Thoracic aorta (tissue), 2 donors: ENCODE results near the gene HSPA12A. TPM values are rescaled to one million over a fixed set of nuclear protein-coding genes. Genes with fewer than 3 reads are reported as not detected.

Source experiments
- ATAC-seq: fragments of 150-250 bp; one replicate; pipeline ENCODE4 v1.8.0; 2017; ENCODE audit warnings: low read depth; ENCODE audit not compliant: insufficient number of reproducible peaks, low FRiP score
- DNase-seq: peaks from one replicate; pipeline ENCODE4 v3.0.0-alpha.2; 2020; ENCODE audit warnings: low spot score
- H3K27ac ChIP-seq, 2 donors: fragments of 200-600 bp; sonication (generic); 1 replicate in 1 of 2; 2 replicates in 1 of 2; pipeline ENCODE4 v1.5.1; 2016; ENCODE audit warnings: mild to moderate bottlenecking in 2 of 2, moderate library complexity in 2 of 2
- H3K27me3 ChIP-seq: fragments of 200-600 bp; sonication (generic); replicated peaks from 2 replicates; pipeline ENCODE4 v1.6.0; 2016; ENCODE audit warnings: mild to moderate bottlenecking; ENCODE audit not compliant: insufficient read depth
- H3K36me3 ChIP-seq: fragments of 200-600 bp; sonication (generic); one replicate; pipeline ENCODE4 v1.5.1; 2016
- H3K4me1 ChIP-seq, 2 donors: fragments of 200-600 bp; sonication (generic); 1 replicate in 1 of 2; 2 replicates in 1 of 2; pipeline versions ENCODE4 v1.5.1 to v1.6.0; 2016; ENCODE audit warnings: low read depth in 2 of 2, mild to moderate bottlenecking in 1 of 2; ENCODE audit not compliant: control insufficient read depth in 1 of 2
- H3K4me3 ChIP-seq: fragments of 200-600 bp; sonication (generic); 2 replicates; pipeline ENCODE4 v1.5.1; 2016; ENCODE audit warnings: mild to moderate bottlenecking
- H3K9me3 ChIP-seq: fragments of 200-600 bp; sonication (generic); 2 replicates; pipeline ENCODE4 v1.5.1; 2016
- CTCF ChIP-seq: fragments of 200-600 bp; sonication (generic); IDR thresholded peaks from one replicate; pipeline ENCODE4 v1.5.1; 2019; ENCODE audit warnings: antibody characterized with exemption
- total RNA-seq, 2 donors: library from RNA; depleted of rRNA; stranded (reverse); fragments of >200 nt; gene quantifications; one replicate each; pipeline versions ENCODE4 v1.1.0 to v1.2.3, GENCODE V29; 2016

HSPA12A gene
- 10 to 100 TPM; 10.2 to 13.6 TPM for total RNA-seq

- H3K9me3 ChIP-seq = no peaks in the 10 kb centered on the region
- H3K27me3 ChIP-seq = no peaks in the 10 kb centered on the region
- H3K4me1 ChIP-seq = peaks cover 0 to 7% of the 10 kb centered on the region in 2 donors
- H3K4me3 ChIP-seq = peak within 1 kb of the TSS; percentile 88
- DNase-seq (peak; percentile 63), ATAC-seq (peak; percentile 88)
- peak within 1 kb of the TSS; percentile 95 to 96 for H3K27ac ChIP-seq
- H3K36me3 ChIP-seq = no peaks in the 10 kb centered on the region
- peak; percentile 41 for TF ChIP-seq CTCF
These were observed at the start of gene HSPA12A for GRCh38 chr10:116742367-116743265. Gene HSPA12A (minus strand): TSS chr10:116742566. CDS start chr10:116742469, 97 bp downstream.

GRCh38 chr10:116791241-116791640 is 48.9 kb upstream of the HSPA12A start:
- no peaks in the 10 kb centered on the region for H3K9me3 ChIP-seq
- no peak for DNase-seq

GRCh38 chr10:116787893-116788665 is 45.7 kb upstream of the HSPA12A start:
- Histone ChIP-seq H3K9me3 (no peaks in the 10 kb centered on the region), H3K4me3 (peak overlapping the region; percentile 63), H3K4me1 (peaks cover 0 to 3% of the 10 kb centered on the region in 2 donors), H3K27me3 (no peaks in the 10 kb centered on the region), H3K36me3 (no peaks in the 10 kb centered on the region), H3K27ac (no peak overlapping the region)
- peak; percentile 47 for DNase-seq
- ATAC-seq = no peak
- TF ChIP-seq CTCF = peak; percentile 99

More at GRCh38 chr10:116791241-116791640, 48.9 kb upstream of the HSPA12A start:
- TF ChIP-seq CTCF = no peak
- Histone ChIP-seq H3K4me3 (no peak overlapping the region), H3K36me3 (no peaks in the 10 kb centered on the region), H3K27me3 (no peaks in the 10 kb centered on the region), H3K27ac (no peak overlapping the region), H3K4me1 (peaks cover 0 to 3% of the 10 kb centered on the region in 2 donors)
- ATAC-seq = no peak

GRCh38 chr10:116787053-116787659 is 44.8 kb upstream of the HSPA12A start:
- Histone ChIP-seq H3K27me3 (no peaks in the 10 kb centered on the region), H3K27ac (no peak overlapping the region), H3K4me3 (no peak overlapping the region), H3K4me1 (peaks cover 0 to 3% of the 10 kb centered on the region in 2 donors), H3K9me3 (no peaks in the 10 kb centered on the region), H3K36me3 (no peaks in the 10 kb centered on the region)
- no peak for TF ChIP-seq CTCF
- DNase-seq = no peak
- no peak for ATAC-seq

GRCh38 chr10:116785867-116786266 is 43.5 kb upstream of the HSPA12A start:
- ATAC-seq (no peak), DNase-seq (no peak)
- H3K4me3 ChIP-seq = no peak overlapping the region
- H3K27ac ChIP-seq = no peak overlapping the region
- no peak for TF ChIP-seq CTCF
- H3K36me3 ChIP-seq = no peaks in the 10 kb centered on the region
- no peaks in the 10 kb centered on the region for H3K9me3 ChIP-seq
- H3K4me1 ChIP-seq = peaks cover 0 to 3% of the 10 kb centered on the region in 2 donors
- no peaks in the 10 kb centered on the region for H3K27me3 ChIP-seq
